ENCODE data around the gene ST14.

- no peak for TF ChIP-seq CTCF (conservative IDR thresholded peaks at IDR 0.05)
- no peak for TF ChIP-seq EZH2 (IDR thresholded peaks at IDR 0.05; ENCODE audit: low read depth)
These were observed 16.3 kb downstream of the ST14 start for GRCh38 chr11:130175898-130176297.
